Mononuclear cell (primary cell): ENCODE data around the gene HDAC10. TPM values are rescaled to one million over a fixed set of nuclear protein-coding genes. Genes with fewer than 3 reads are reported as not detected.

Experiments
- H3K27me3 ChIP-seq: 2 replicates; pipeline ENCODE4 v1.6.0; 2011; ENCODE audit warnings: low read length, control low read depth; ENCODE audit not compliant: insufficient read depth
- H3K4me1 ChIP-seq: 2 replicates; pipeline ENCODE4 v1.5.1; 2011; ENCODE audit warnings: mild to moderate bottlenecking, low read length, control low read depth; ENCODE audit not compliant: insufficient read depth
- H3K4me3 ChIP-seq: 2 replicates; pipeline ENCODE4 v1.5.1; 2011; ENCODE audit warnings: mild to moderate bottlenecking, low read length, moderate library complexity
- H3K9me3 ChIP-seq: 2 replicates; pipeline ENCODE4 v1.5.1; 2011; ENCODE audit warnings: low read depth, mild to moderate bottlenecking, control low read depth, low read length
- total RNA-seq: library from RNA; depleted of rRNA; stranded (reverse); fragments of >200 nt; gene quantifications from one replicate; pipeline ENCODE4 v1.2.3, GENCODE V29; 2012

Gene HDAC10
- total RNA-seq, 1 donor, result 36.4 TPM

- no peak overlapping the region for H3K4me3 ChIP-seq
- H3K27me3 ChIP-seq, result peaks cover 17% of the 10 kb centered on the region
- H3K9me3 ChIP-seq, result no peaks in the 10 kb centered on the region
- peaks cover 18% of the 10 kb centered on the region for H3K4me1 ChIP-seq
Measured at GRCh38 chr22:50268655-50269113, 17.6 kb upstream of the HDAC10 start.

DNA sequence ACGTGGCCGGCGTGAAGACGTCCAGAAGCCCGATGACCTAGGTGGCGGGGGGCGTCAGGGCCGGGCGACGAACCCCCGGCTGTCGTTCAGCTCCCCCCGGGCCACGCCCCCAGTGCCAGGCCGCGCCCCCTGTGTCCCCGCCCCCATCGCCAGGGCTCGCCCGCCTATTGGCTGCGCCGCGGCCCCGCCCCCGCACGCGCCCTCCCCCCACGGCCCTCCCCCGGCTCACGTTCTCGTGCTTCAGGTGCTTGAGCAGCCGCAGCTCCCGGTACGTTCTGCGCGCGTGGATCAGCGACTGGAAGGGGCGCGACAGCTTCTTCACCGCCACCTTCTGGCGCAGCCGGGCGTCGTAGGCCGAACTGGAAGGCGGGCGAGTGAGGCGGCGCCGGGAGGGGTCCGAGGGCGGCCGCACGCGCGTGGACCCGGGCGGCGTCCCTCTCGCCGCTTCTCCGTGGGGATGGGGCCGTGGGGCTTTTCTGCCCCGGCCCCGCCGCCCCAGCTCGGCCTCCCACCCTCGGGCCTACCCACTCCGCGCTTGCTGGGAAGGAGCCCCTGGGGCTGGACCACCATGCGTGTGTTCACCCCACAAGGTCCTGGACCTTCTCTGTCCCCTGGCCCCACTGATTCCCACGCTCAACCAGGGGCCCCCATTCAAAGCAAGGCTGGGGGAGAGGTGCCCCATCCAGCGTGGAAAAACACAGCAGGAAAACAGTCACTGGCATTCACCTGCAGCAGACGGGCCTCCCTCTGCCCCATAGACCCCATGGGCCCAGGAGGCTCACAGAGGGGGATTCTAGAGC, 16.7 kb upstream of the HDAC10 start:
- Histone ChIP-seq H3K9me3 (no peaks in the 10 kb centered on the region), H3K27me3 (peaks cover 21% of the 10 kb centered on the region), H3K4me1 (peaks cover 18% of the 10 kb centered on the region), H3K4me3 (no peak overlapping the region)

- H3K4me3 ChIP-seq, result no peak overlapping the region
- no peaks in the 10 kb centered on the region for H3K9me3 ChIP-seq
- H3K4me1 ChIP-seq, result peaks cover 21% of the 10 kb centered on the region
- H3K27me3 ChIP-seq, result peaks cover 27% of the 10 kb centered on the region
Measured at GRCh38 chr22:50266994-50267393, 15.9 kb upstream of the HDAC10 start.

DNA sequence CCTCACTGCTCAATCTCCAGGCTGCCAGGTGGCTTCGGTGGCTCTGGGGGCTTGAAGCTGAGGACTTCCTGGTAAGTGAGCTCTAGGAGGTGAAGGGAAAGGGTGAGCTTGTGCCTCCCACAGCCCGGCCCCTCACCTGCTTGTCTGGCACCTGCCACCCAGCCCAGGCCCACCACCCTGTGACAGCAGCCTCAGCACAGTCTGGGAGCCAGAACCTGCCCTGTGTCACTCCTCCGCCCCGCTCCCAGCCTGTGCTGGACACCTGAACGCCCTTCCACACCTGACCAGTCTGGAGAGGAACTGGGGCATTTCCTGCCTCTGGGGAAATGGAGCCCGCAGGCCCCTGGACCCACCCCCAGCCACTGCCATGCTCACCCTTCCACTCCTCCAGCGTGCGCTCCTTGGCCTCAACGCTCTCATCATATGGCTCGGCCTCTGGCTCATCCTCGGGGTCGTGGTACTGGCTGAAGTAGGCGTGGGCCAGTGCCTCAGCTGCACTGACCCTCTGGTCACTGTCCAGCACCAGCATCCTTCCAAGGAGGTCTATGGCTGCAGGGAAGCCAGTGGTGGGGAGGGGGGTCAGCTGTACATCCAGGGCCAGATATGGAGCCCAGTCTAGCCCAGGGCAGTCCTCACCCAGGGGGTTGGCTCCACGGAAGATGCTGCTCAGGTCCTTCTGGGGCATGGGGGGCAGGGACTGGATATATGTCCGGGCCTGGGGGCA, 14.0 kb upstream of the HDAC10 start:
- Histone ChIP-seq H3K27me3 (peaks cover 20% of the 10 kb centered on the region), H3K4me1 (peaks cover 8% of the 10 kb centered on the region), H3K4me3 (no peak overlapping the region), H3K9me3 (no peaks in the 10 kb centered on the region)

DNA sequence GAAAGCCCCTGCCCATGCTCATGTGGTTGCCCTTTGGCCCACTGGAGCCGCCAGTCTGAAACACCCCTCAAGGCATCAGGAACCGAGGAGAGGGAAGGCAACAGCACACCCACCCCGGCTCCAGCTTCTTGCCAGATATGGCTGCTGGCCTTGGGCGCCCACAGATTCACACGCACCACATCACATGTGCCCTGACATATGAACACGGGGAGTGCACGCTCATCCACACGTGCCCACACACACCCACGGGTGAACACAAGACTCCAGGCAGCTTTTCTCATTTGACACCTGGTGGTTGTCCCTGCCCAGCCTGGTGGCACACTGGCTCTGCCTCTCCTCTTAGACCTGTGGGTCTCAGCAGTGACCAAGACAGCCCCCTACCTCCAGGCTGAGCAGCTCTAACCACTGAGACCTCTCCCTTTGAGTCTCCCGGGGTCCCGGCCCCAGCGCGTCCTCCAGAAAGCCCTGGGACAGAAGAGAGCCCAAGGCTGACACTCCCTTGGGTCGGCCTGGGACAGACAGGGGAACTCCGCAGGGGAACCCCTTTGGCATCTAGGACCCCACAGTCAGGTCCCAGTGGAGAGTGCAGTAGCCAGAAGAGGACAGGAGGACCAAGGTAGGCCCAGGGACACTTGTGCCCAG, 13.2 kb upstream of the HDAC10 start:
- peaks cover 16% of the 10 kb centered on the region for H3K27me3 ChIP-seq
- H3K4me3 ChIP-seq, result no peak overlapping the region
- H3K4me1 ChIP-seq, result peaks cover 4% of the 10 kb centered on the region
- no peaks in the 10 kb centered on the region for H3K9me3 ChIP-seq

- Histone ChIP-seq H3K9me3 (no peaks in the 10 kb centered on the region), H3K4me3 (no peak overlapping the region), H3K27me3 (peaks cover 13% of the 10 kb centered on the region), H3K4me1 (peaks cover 4% of the 10 kb centered on the region)
Measured at GRCh38 chr22:50262973-50263617, 12.0 kb upstream of the HDAC10 start.

GRCh38 chr22:50262460-50262911, 11.4 kb upstream of the HDAC10 start:
- Histone ChIP-seq H3K4me1 (peaks cover 4% of the 10 kb centered on the region), H3K9me3 (no peaks in the 10 kb centered on the region), H3K4me3 (no peak overlapping the region), H3K27me3 (peaks cover 13% of the 10 kb centered on the region)

GRCh38 chr22:50261615-50262459, 10.8 kb upstream of the HDAC10 start, which contains the start of gene MAPK12:
Gene MAPK12, minus strand, starts transcription at chr22:50261683. Its CDS starts 174 bp downstream, at chr22:50261509.
- Histone ChIP-seq H3K9me3 (no peaks in the 10 kb centered on the region), H3K27me3 (peaks cover 13% of the 10 kb centered on the region), H3K4me3 (no peak within 1 kb of the TSS), H3K4me1 (peaks cover 4% of the 10 kb centered on the region)

DNA sequence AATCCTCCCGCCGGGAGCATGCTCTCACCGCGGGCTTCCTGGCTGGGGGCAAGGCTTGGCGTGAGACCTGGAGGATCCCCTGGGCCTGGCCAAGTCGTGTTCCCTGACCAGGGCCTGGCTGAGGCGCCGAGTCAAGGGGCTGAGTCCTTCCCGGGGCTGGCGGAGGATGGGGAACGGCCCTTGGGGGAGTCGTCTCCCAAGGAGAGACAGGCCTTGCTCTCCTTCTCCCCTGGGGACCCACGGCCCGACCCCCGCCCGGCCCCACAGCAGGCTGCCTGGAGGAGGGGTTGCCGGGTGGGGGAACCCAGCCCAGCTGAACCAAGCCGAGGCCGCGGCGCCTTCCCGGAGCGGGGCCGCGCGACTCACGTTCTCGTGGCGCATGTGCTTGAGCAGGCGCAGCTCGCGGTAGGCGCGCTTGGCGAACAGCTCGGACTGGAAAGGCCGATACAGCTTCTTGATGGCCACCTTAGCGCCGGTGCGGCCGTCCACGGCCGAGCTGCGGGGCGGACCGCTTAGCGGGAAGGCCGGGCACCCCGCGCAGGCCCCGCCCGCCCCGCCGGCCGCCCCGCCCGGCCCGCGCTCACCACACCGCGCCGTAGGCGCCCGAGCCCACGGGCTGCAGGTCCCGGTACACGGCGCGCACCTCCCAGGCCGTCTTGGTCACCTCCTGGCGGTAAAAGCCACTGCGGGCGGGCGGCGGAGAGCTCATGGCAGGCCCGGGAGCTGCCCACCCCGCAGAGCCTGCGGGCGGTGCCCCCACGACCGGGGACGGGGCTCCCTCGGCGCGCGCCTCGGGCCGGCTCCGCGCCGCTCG, 9.9 kb upstream of the HDAC10 start:
- Histone ChIP-seq H3K27me3 (peaks cover 13% of the 10 kb centered on the region), H3K4me1 (peaks cover 4% of the 10 kb centered on the region), H3K9me3 (no peaks in the 10 kb centered on the region), H3K4me3 (no peak overlapping the region)

DNA sequence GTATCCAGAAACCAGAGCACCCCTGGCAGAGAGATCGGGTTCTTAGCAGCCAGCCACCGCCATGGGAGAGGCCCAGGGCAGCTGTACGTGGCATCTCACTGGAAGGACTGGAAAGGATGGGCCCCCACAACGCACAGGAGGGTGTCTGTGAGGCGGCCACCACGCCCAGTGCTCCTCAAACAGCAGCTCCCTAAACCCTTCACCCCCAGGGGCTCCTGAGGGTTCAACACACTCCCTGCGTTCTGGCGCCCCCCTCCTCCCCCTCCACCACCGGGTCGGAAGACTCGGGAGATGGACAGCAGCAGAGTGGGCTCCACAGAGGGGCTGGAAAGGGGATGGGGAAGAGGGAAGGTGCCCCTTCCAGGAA, 9.4 kb upstream of the HDAC10 start:
- H3K27me3 ChIP-seq, result peaks cover 13% of the 10 kb centered on the region
- peaks cover 4% of the 10 kb centered on the region for H3K4me1 ChIP-seq
- H3K9me3 ChIP-seq, result no peaks in the 10 kb centered on the region
- H3K4me3 ChIP-seq, result no peak overlapping the region

DNA sequence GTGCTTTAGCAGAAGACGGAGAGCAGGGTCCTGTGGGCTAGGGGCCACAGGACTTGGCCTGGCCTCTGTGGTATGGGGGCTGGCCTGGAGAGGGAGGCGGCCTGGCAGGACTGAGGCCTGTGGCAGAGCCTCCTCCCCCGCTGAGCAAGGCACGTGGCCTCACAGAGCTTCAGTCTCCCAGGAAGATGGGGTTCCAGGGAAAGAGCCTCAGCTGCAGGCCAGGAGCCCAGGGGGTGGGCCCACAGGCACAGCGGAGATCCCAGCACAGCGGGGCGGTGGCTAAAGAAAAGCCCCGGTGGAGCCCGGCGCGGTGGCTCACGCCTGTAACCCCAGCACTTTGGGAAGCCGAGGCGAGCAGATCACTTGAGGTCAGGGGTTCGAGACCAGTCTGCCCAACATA, 8.2 kb upstream of the HDAC10 start:
- H3K4me1 ChIP-seq, result peaks cover 4% of the 10 kb centered on the region
- no peaks in the 10 kb centered on the region for H3K9me3 ChIP-seq
- H3K27me3 ChIP-seq, result peaks cover 13% of the 10 kb centered on the region
- H3K4me3 ChIP-seq, result no peak overlapping the region

DNA sequence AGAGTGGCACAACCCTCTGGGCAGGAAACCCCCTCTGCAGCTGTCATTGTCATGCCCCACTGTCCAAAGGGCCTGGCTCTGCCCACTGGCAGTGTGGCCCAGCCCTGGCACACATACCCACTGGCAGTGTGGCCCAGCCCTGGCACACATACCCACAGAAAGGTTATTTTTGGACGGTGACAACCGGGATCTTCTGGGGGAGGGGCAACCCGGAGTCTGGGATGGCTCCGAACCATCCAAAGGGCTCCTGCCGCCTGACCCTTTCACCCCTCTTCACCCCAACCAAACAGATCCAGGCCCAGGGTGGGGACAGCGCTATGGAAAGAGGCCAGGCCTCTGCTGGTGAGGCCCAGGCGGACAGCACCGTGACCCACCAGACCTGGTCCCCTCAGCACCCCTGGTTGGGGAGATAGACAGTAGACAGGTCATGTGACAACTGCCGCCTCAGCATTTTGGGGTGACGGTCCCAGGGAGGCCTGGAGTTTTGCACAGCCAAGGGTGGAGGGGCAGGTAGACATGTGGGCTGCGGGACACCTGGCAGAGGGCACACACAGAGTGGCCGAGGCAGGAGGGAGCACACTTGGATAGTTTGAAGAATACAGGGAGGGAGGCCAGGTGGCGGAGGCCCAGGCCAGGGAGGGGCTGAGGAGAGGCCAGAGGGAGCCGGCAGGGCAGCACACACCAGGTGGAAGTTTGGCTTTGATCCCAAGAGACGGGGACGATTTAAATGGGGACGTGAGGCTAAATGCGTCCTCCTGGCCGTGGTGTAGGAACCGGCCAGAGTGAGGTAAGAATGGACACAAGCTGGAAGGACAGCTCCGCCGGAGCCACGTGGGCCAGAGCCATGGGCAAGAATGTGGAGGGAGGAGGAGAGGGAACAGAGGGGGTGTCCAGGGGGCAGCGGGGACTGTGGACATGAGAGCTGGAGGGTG, 7.6 kb upstream of the HDAC10 start:
- Histone ChIP-seq H3K9me3 (no peaks in the 10 kb centered on the region), H3K4me1 (peaks cover 4% of the 10 kb centered on the region), H3K27me3 (peaks cover 13% of the 10 kb centered on the region), H3K4me3 (no peak overlapping the region)
